SU-DHL-6 (cell line): ENCODE results near the gene PDE1A.

ENCODE experiments used
- H2AFZ ChIP-seq: fragments of 200-600 bp; sonication (generic); 2 replicates; pipeline ENCODE4 v1.6.1; 2014; ENCODE audit warnings: low read depth, mild to moderate bottlenecking, moderate library complexity, mixed read lengths, antibody characterized with exemption, low read length; ENCODE audit not compliant: severe bottlenecking
- H3F3A ChIP-seq: fragments of 200-600 bp; shearing (Covaris generic); 2 replicates; pipeline ENCODE4 v1.6.0; 2016; ENCODE audit warnings: antibody characterized with exemption, mild to moderate bottlenecking; ENCODE audit not compliant: insufficient read depth
- H3K27ac ChIP-seq: fragments of 200-600 bp; sonication (generic); 2 replicates; pipeline ENCODE4 v1.5.1; 2016; ENCODE audit warnings: low read depth, mild to moderate bottlenecking, low read length, moderate library complexity, mixed read lengths
- H3K27me3 ChIP-seq: fragments of 200-600 bp; sonication (generic), shearing (Covaris generic); 2 replicates; pipeline ENCODE4 v1.6.0; 2014; ENCODE audit warnings: mild to moderate bottlenecking, low read length
- H3K36me3 ChIP-seq: fragments of 200-600 bp; sonication (generic); 2 replicates; pipeline ENCODE4 v1.6.1; 2014; ENCODE audit warnings: mild to moderate bottlenecking, low read length, mixed read lengths
- H3K4me2 ChIP-seq: fragments of 300-600, 200-600 bp; shearing (Covaris generic), sonication (generic); 2 replicates; pipeline ENCODE4 v1.6.0; 2014; ENCODE audit warnings: low read length, low read depth, mild to moderate bottlenecking; ENCODE audit not compliant: poor library complexity, severe bottlenecking
- H3K4me3 ChIP-seq: fragments of 200-600 bp; sonication (generic); 2 replicates; pipeline ENCODE4 v1.5.1; 2014; ENCODE audit warnings: antibody characterized with exemption, low read length, mild to moderate bottlenecking, mixed read lengths; ENCODE audit not compliant: insufficient read depth, poor library complexity, severe bottlenecking
- H3K79me2 ChIP-seq: fragments of 200-600 bp; sonication (generic); 2 replicates; pipeline ENCODE4 v1.6.1; 2014; ENCODE audit warnings: mild to moderate bottlenecking, low read length, moderate library complexity; ENCODE audit not compliant: insufficient read depth
- H3K9ac ChIP-seq: fragments of 200-600 bp; sonication (generic); 2 replicates; pipeline ENCODE4 v1.7.0; 2014; ENCODE audit warnings: mild to moderate bottlenecking, low read length
- H3K9me2 ChIP-seq: fragments of 200-600 bp; sonication (generic); replicated peaks from 2 replicates; pipeline ENCODE4 v1.6.1; 2014; ENCODE audit warnings: low read length; ENCODE audit not compliant: insufficient read depth
- H3K9me3 ChIP-seq: fragments of 200-600 bp; sonication (generic); 2 replicates; pipeline ENCODE4 v1.6.1; 2014; ENCODE audit warnings: low read length, mixed read lengths; ENCODE audit not compliant: insufficient read depth
- H4K20me1 ChIP-seq: fragments of 200-600 bp; sonication (generic); 2 replicates; pipeline ENCODE4 v1.6.1; 2014; ENCODE audit warnings: low read depth, mild to moderate bottlenecking, antibody characterized with exemption, low read length, moderate library complexity, mixed read lengths
- CTCF ChIP-seq: fragments of 200-600 bp; sonication (generic); IDR thresholded peaks from one replicate; pipeline ENCODE4 v1.5.1; 2017; ENCODE audit warnings: antibody characterized with exemption, mild to moderate bottlenecking, low read length, moderate library complexity; ENCODE audit not compliant: insufficient read depth, poor library complexity, severe bottlenecking
- EZH2phosphoT487 ChIP-seq: fragments of 200-600 bp; sonication (generic), shearing (Covaris generic); conservative IDR thresholded peaks from 2 replicates; pipeline ENCODE4 v1.6.1; 2018; ENCODE audit warnings: mild to moderate bottlenecking, antibody characterized with exemption, low read length, moderate library complexity, mixed read lengths

Gene PDE1A

GRCh38 chr2:182170341-182170740 lies 256.5 kb downstream of the PDE1A start:
- no peaks in the 10 kb centered on the region for H3K9me2 ChIP-seq
- no peak overlapping the region for H3K27ac ChIP-seq
- H4K20me1 ChIP-seq = no peaks in the 10 kb centered on the region
- TF ChIP-seq CTCF = no peak
- TF ChIP-seq EZH2phosphoT487 = no peak
- H3K9ac ChIP-seq = no peak overlapping the region
- H3K4me3 ChIP-seq = no peak overlapping the region
- H3K79me2 ChIP-seq = no peaks in the 10 kb centered on the region
- no peak overlapping the region for H2AFZ ChIP-seq
- no peaks in the 10 kb centered on the region for H3K27me3 ChIP-seq
- H3K36me3 ChIP-seq = no peaks in the 10 kb centered on the region
- no peaks in the 10 kb centered on the region for H3K9me3 ChIP-seq
- no peaks in the 10 kb centered on the region for H3F3A ChIP-seq
- H3K4me2 ChIP-seq = no peak overlapping the region

DNA sequence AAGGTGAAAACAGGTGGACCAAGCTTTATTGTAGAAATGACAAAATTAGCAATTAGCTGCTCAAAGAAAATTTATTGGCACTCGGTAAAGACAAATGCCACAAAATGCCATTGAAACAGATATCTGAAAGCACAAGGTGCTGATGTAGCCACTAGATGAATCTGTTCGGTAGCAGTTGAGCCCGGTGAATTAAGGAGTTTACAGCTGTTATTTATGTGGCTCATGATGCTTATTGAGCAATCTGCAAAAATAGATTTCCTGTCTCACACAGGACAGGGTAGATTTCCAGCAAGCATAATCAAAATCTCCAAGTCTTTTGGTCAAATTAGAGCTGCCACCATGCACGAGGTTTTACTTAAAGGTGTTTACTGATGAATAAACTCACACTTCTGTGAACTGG lies 259.0 kb downstream of the PDE1A start:
- H3K27ac ChIP-seq = no peak overlapping the region
- H3F3A ChIP-seq = no peaks in the 10 kb centered on the region
- no peaks in the 10 kb centered on the region for H3K9me3 ChIP-seq
- H3K4me2 ChIP-seq = no peak overlapping the region
- H3K4me3 ChIP-seq = no peak overlapping the region
- no peaks in the 10 kb centered on the region for H3K27me3 ChIP-seq
- no peaks in the 10 kb centered on the region for H3K79me2 ChIP-seq
- TF ChIP-seq EZH2phosphoT487 = no peak
- TF ChIP-seq CTCF = no peak
- no peaks in the 10 kb centered on the region for H3K9me2 ChIP-seq
- H4K20me1 ChIP-seq = no peaks in the 10 kb centered on the region
- no peak overlapping the region for H2AFZ ChIP-seq
- H3K36me3 ChIP-seq = no peaks in the 10 kb centered on the region
- no peak overlapping the region for H3K9ac ChIP-seq

DNA sequence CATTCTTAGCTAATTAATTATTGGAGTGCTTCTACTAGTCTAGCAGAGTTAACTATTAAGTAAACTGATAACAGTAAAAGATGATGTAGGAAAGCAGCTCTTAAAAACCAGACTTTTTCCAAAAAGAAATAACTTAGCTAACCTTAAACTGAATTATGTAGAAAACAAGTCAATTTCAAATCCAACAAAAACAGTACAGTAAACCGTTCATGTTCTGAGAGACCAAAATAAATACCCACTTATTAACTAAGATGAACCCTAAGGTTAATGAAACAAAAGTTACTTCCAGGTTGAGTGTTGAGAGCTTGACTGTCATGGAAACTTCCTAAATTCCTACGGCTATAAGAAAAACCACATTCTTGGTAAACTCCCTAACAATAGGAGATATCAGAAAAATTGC lies 260.0 kb downstream of the PDE1A start:
- H3K27me3 ChIP-seq = no peaks in the 10 kb centered on the region
- H3K9me2 ChIP-seq = no peaks in the 10 kb centered on the region
- no peak overlapping the region for H3K9ac ChIP-seq
- no peak overlapping the region for H3K4me3 ChIP-seq
- no peaks in the 10 kb centered on the region for H4K20me1 ChIP-seq
- H3K9me3 ChIP-seq = no peaks in the 10 kb centered on the region
- no peak overlapping the region for H3K4me2 ChIP-seq
- no peaks in the 10 kb centered on the region for H3K79me2 ChIP-seq
- no peaks in the 10 kb centered on the region for H3K36me3 ChIP-seq
- no peaks in the 10 kb centered on the region for H3F3A ChIP-seq
- no peak overlapping the region for H3K27ac ChIP-seq
- no peak overlapping the region for H2AFZ ChIP-seq
- no peak for TF ChIP-seq CTCF

- H3K4me3 ChIP-seq = no peak overlapping the region
Observed at GRCh38 chr2:182166406-182166805, 260.4 kb downstream of the PDE1A start.

More at GRCh38 chr2:182166406-182166805, 260.4 kb downstream of the PDE1A start:
- H3K79me2 ChIP-seq = no peaks in the 10 kb centered on the region
- TF ChIP-seq EZH2phosphoT487 (no peak), CTCF (no peak)
- no peaks in the 10 kb centered on the region for H3K27me3 ChIP-seq
- H3K27ac ChIP-seq = no peak overlapping the region
- H3K4me2 ChIP-seq = no peak overlapping the region
- H4K20me1 ChIP-seq = no peaks in the 10 kb centered on the region
- H2AFZ ChIP-seq = no peak overlapping the region
- H3K9me2 ChIP-seq = no peaks in the 10 kb centered on the region
- no peaks in the 10 kb centered on the region for H3K9me3 ChIP-seq
- no peaks in the 10 kb centered on the region for H3K36me3 ChIP-seq
- H3F3A ChIP-seq = no peaks in the 10 kb centered on the region
- H3K9ac ChIP-seq = no peak overlapping the region
